DND-41 (cell line): Measurements from ENCODE around the gene SH2D1B.

Experiments
- ATAC-seq: fragments of 200-7000 bp; cut with Tn5 transposase; 3 replicates; pipeline ENCODE4 v1.9.1; 2021; ENCODE audit warnings: low read depth; ENCODE audit not compliant: insufficient read depth
- DNase-seq: peaks from one replicate; pipeline ENCODE4 v3.0.0-alpha.2; 2020
- H2AFZ ChIP-seq: 2 replicates; pipeline ENCODE4 v1.6.0; 2012; ENCODE audit warnings: low read depth, low read length
- H3K27ac ChIP-seq: 2 replicates; pipeline ENCODE4 v1.5.1; 2012; ENCODE audit warnings: low read length, inconsistent platforms
- H3K27me3 ChIP-seq: fragments of 200-600 bp; sonication (generic); 2 replicates; pipeline ENCODE4 v1.6.0; 2012; ENCODE audit warnings: low read length, mild to moderate bottlenecking, inconsistent platforms; ENCODE audit not compliant: insufficient read depth, poor library complexity
- H3K36me3 ChIP-seq: 2 replicates; pipeline ENCODE4 v1.5.1; 2012; ENCODE audit warnings: low read length, inconsistent platforms; ENCODE audit not compliant: insufficient read depth
- H3K4me1 ChIP-seq: 2 replicates; pipeline ENCODE4 v1.5.1; 2012; ENCODE audit warnings: mild to moderate bottlenecking, low read length; ENCODE audit not compliant: insufficient read depth
- H3K4me2 ChIP-seq: 2 replicates; pipeline ENCODE4 v1.6.0; 2012; ENCODE audit warnings: mild to moderate bottlenecking, moderate library complexity, low read length, inconsistent platforms; ENCODE audit not compliant: insufficient read depth
- H3K4me3 ChIP-seq, 2 experiments: fragments of 200-600 bp in 1 of 2; shearing (Covaris generic) in 1 of 2; 2 replicates each; pipeline ENCODE4 v1.5.1; 2012 to 2016; ENCODE audit warnings: inconsistent platforms in 2 of 2, low read length in 2 of 2, mild to moderate bottlenecking in 2 of 2, low read depth in 1 of 2, moderate library complexity in 1 of 2
- H3K79me2 ChIP-seq: 2 replicates; pipeline ENCODE4 v1.6.0; 2012; ENCODE audit warnings: low read length, inconsistent platforms; ENCODE audit not compliant: insufficient read depth
- H3K9ac ChIP-seq: 2 replicates; pipeline ENCODE4 v1.6.0; 2012; ENCODE audit warnings: low read depth, mild to moderate bottlenecking, inconsistent platforms, low read length, moderate library complexity
- H3K9me3 ChIP-seq: 2 replicates; pipeline ENCODE4 v1.5.1; 2012; ENCODE audit warnings: low read length, moderate library complexity, mild to moderate bottlenecking, inconsistent platforms; ENCODE audit not compliant: insufficient read depth, severe bottlenecking
- H4K20me1 ChIP-seq: 2 replicates; pipeline ENCODE4 v1.6.0; 2012; ENCODE audit warnings: low read length; ENCODE audit not compliant: insufficient read depth
- EZH2 ChIP-seq: IDR thresholded peaks from 3 replicates; pipeline ENCODE4 v1.6.1; 2012; ENCODE audit warnings: borderline replicate concordance, low read depth, mild to moderate bottlenecking, moderate library complexity, low read length, inconsistent platforms; ENCODE audit not compliant: severe bottlenecking
- TF ChIP-seq, protein P1 (sequence below): IDR thresholded peaks from 2 replicates; pipeline ENCODE4 v1.5.1; 2012; ENCODE audit warnings: borderline replicate concordance, low read length, moderate library complexity, mild to moderate bottlenecking; ENCODE audit not compliant: poor library complexity, severe bottlenecking; ENCODE audit errors: extremely low read depth

Gene SH2D1B

GRCh38 chr1:162417650-162418049 is 5.7 kb upstream of the SH2D1B start:
- Histone ChIP-seq H3K79me2 (no peaks in the 10 kb centered on the region), H3K36me3 (no peaks in the 10 kb centered on the region), H3K9ac (no peak overlapping the region), H3K27ac (no peak overlapping the region), H3K4me3 (no peak overlapping the region), H3K4me2 (no peak overlapping the region), H3K4me1 (no peaks in the 10 kb centered on the region), H4K20me1 (no peaks in the 10 kb centered on the region), H3K9me3 (no peaks in the 10 kb centered on the region), H3K27me3 (no peaks in the 10 kb centered on the region), H2AFZ (no peak overlapping the region)
- no peak for DNase-seq
- TF ChIP-seq, protein P1, sequence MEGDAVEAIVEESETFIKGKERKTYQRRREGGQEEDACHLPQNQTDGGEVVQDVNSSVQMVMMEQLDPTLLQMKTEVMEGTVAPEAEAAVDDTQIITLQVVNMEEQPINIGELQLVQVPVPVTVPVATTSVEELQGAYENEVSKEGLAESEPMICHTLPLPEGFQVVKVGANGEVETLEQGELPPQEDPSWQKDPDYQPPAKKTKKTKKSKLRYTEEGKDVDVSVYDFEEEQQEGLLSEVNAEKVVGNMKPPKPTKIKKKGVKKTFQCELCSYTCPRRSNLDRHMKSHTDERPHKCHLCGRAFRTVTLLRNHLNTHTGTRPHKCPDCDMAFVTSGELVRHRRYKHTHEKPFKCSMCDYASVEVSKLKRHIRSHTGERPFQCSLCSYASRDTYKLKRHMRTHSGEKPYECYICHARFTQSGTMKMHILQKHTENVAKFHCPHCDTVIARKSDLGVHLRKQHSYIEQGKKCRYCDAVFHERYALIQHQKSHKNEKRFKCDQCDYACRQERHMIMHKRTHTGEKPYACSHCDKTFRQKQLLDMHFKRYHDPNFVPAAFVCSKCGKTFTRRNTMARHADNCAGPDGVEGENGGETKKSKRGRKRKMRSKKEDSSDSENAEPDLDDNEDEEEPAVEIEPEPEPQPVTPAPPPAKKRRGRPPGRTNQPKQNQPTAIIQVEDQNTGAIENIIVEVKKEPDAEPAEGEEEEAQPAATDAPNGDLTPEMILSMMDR: no peak
- no peak for TF ChIP-seq EZH2
- ATAC-seq: no peak

DNA sequence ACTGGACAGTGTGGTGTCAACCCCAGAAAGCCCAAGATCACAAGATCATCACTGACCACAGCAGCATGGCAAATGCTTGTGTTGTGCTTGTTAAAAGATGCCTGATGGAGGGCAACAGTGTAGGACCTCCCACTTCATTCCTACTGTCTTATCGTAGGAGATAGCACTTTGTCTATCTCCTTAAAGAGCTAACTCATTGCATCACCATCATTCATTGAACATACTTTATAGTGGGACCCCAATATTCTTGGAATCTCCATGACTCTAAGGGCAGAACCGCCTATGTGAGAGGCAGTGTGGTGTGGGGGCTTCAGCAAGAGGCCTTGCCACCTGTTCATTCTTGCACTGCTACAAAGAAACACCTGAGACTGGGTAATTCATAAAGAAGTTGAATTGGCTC is 5.0 kb upstream of the SH2D1B start:
- no peaks in the 10 kb centered on the region for H3K79me2 ChIP-seq

GRCh38 chr1:162416215-162416614 is 4.3 kb upstream of the SH2D1B start:
- no peaks in the 10 kb centered on the region for H4K20me1 ChIP-seq
- no peak for TF ChIP-seq EZH2
- TF ChIP-seq, protein P1: no peak
- no peak overlapping the region for H3K9ac ChIP-seq
- H3K27me3 ChIP-seq: peaks cover 4% of the 10 kb centered on the region
- no peak for ATAC-seq
- H3K4me3 ChIP-seq: no peak overlapping the region
- no peak overlapping the region for H3K4me2 ChIP-seq
- H3K4me1 ChIP-seq: no peaks in the 10 kb centered on the region
- DNase-seq: no peak
- no peaks in the 10 kb centered on the region for H3K36me3 ChIP-seq
- H2AFZ ChIP-seq: no peak overlapping the region
- H3K27ac ChIP-seq: no peak overlapping the region
- no peaks in the 10 kb centered on the region for H3K9me3 ChIP-seq
- H3K79me2 ChIP-seq: no peaks in the 10 kb centered on the region

More for the DNA sequence above, 5.0 kb upstream of the SH2D1B start:
- no peaks in the 10 kb centered on the region for H3K4me1 ChIP-seq
- no peaks in the 10 kb centered on the region for H3K27me3 ChIP-seq
- H3K27ac ChIP-seq: no peak overlapping the region
- TF ChIP-seq, protein P1: no peak
- TF ChIP-seq EZH2: no peak
- no peaks in the 10 kb centered on the region for H3K9me3 ChIP-seq
- H3K4me2 ChIP-seq: no peak overlapping the region
- no peak overlapping the region for H3K4me3 ChIP-seq
- no peak overlapping the region for H2AFZ ChIP-seq
- no peaks in the 10 kb centered on the region for H4K20me1 ChIP-seq
- DNase-seq: no peak
- H3K36me3 ChIP-seq: no peaks in the 10 kb centered on the region
- no peak overlapping the region for H3K9ac ChIP-seq
- no peak for ATAC-seq

- no peaks in the 10 kb centered on the region for H3K4me1 ChIP-seq
- H3K27ac ChIP-seq: no peak overlapping the region
- no peak overlapping the region for H3K4me3 ChIP-seq
- no peaks in the 10 kb centered on the region for H4K20me1 ChIP-seq
- H3K9ac ChIP-seq: no peak overlapping the region
- DNase-seq (no peak), ATAC-seq (no peak)
- TF ChIP-seq, protein P1: no peak
- TF ChIP-seq EZH2: no peak
- H3K27me3 ChIP-seq: peaks cover 17% of the 10 kb centered on the region
- H2AFZ ChIP-seq: no peak overlapping the region
- H3K4me2 ChIP-seq: no peak overlapping the region
- no peaks in the 10 kb centered on the region for H3K9me3 ChIP-seq
- no peaks in the 10 kb centered on the region for H3K79me2 ChIP-seq
- no peaks in the 10 kb centered on the region for H3K36me3 ChIP-seq
Measured at GRCh38 chr1:162407539-162407938, 4.4 kb downstream of the SH2D1B start.
